K562 (cell line): ENCODE measurements around the gene BTAF1. TPM values are rescaled to one million over a fixed set of nuclear protein-coding genes. Genes with fewer than 3 reads are reported as not detected.

ENCODE experiments used
- ADNP ChIP-seq: fragments of 200-800 bp; sonication (Bioruptor generic); IDR thresholded peaks from 2 replicates; pipeline ENCODE4 v1.6.1; 2016; ENCODE audit warnings: missing genetic modification characterization, missing compliant biosample characterization
- BCL6 ChIP-seq: fragments of 250-450 bp; sonication (Bioruptor Pico); IDR thresholded peaks from 2 replicates; pipeline ENCODE4 v1.4.0; 2020
- BCLAF1 ChIP-seq, 2 experiments: fragments of 450-650 bp in 1 of 2; IDR thresholded peaks; 2 replicates each; pipeline ENCODE4 v1.6.1; 2011 to 2017; ENCODE audit warnings: low read depth in 2 of 2, antibody characterized with exemption in 1 of 2, borderline replicate concordance in 1 of 2, low read length in 1 of 2, mild to moderate bottlenecking in 1 of 2, mixed read lengths in 1 of 2; ENCODE audit not compliant: control insufficient read depth in 1 of 2
- BMI1 ChIP-seq: fragments of 150-350 bp; IDR thresholded peaks from 2 replicates; pipeline ENCODE4 v1.6.1; 2014; ENCODE audit warnings: low read length
- HDAC8 ChIP-seq: fragments of 450-650 bp; IDR thresholded peaks from 2 replicates; pipeline ENCODE4 v1.6.1; 2016; ENCODE audit warnings: mild to moderate bottlenecking, missing genetic modification characterization, moderate library complexity, missing compliant biosample characterization
- HNRNPLL ChIP-seq: fragments of 200-400 bp; formaldehyde crosslinking; IDR thresholded peaks from 2 replicates; pipeline ENCODE4 v1.6.1; 2017; ENCODE audit warnings: low read length, low read depth, mild to moderate bottlenecking; ENCODE audit not compliant: poor library complexity, severe bottlenecking
- KLF1 ChIP-seq: fragments of 450-650 bp; IDR thresholded peaks from 2 replicates; pipeline ENCODE4 v1.6.1; 2016; ENCODE audit warnings: missing genetic modification characterization, missing compliant biosample characterization
- LARP7 ChIP-seq: fragments of 450-650 bp; IDR thresholded peaks from 2 replicates; pipeline ENCODE4 v1.6.1; 2016
- MAFK ChIP-seq: IDR thresholded peaks from 2 replicates; pipeline ENCODE4 v1.6.1; 2011; ENCODE audit warnings: low read length, improper control_type of control experiment
- MED1 ChIP-seq: sonication (generic); formaldehyde crosslinking; IDR thresholded peaks from 2 replicates; pipeline ENCODE4 v1.8.1; 2023; ENCODE audit warnings: missing genetic modification reagents, borderline replicate concordance
- MXI1 ChIP-seq: IDR thresholded peaks from 2 replicates; pipeline ENCODE4 v1.6.1; 2011; ENCODE audit warnings: low read depth, mild to moderate bottlenecking, improper control_type of control experiment, low read length
- RFX5 ChIP-seq: IDR thresholded peaks from 2 replicates; pipeline ENCODE4 v1.6.1; 2011; ENCODE audit warnings: low read depth, mild to moderate bottlenecking, improper control_type of control experiment, low read length
- SAFB ChIP-seq: fragments of 200-400 bp; formaldehyde crosslinking; IDR thresholded peaks from 2 replicates; pipeline ENCODE4 v1.6.1; 2017; ENCODE audit warnings: low read depth, low read length, borderline replicate concordance
- ZC3H4 ChIP-seq: sonication (generic); formaldehyde crosslinking; IDR thresholded peaks from 2 replicates; pipeline ENCODE4 v1.9.0; 2021; ENCODE audit warnings: missing genetic modification reagents, borderline replicate concordance
- ZKSCAN3 ChIP-seq: fragments of 250-450 bp; sonication (Bioruptor Pico); IDR thresholded peaks from 2 replicates; pipeline ENCODE4 v1.4.0; 2020
- ZNF57 ChIP-seq: fragments of 450-650 bp; formaldehyde crosslinking; IDR thresholded peaks from 2 replicates; pipeline ENCODE4 v1.4.0; 2020; ENCODE audit warnings: mild to moderate bottlenecking, moderate library complexity
- ZNF695 ChIP-seq: fragments of 450-650 bp; formaldehyde crosslinking; IDR thresholded peaks from 2 replicates; pipeline ENCODE4 v1.4.0; 2020; ENCODE audit warnings: mild to moderate bottlenecking, moderate library complexity
- ZNF75A ChIP-seq: fragments of 450-650 bp; formaldehyde crosslinking; IDR thresholded peaks from 2 replicates; pipeline ENCODE4 v1.4.0; 2020; ENCODE audit warnings: mild to moderate bottlenecking
- ZNF764 ChIP-seq: fragments of 250-450 bp; sonication (Bioruptor Pico); IDR thresholded peaks from 2 replicates; pipeline ENCODE4 v1.4.0; 2020; ENCODE audit warnings: low read depth, mild to moderate bottlenecking, moderate library complexity
- ZNF77 ChIP-seq: fragments of 250-450 bp; sonication (Bioruptor Pico); IDR thresholded peaks from 2 replicates; pipeline ENCODE4 v1.5.0; 2020
- ZNF785 ChIP-seq: fragments of 250-450 bp; sonication (Bioruptor Pico); IDR thresholded peaks from 2 replicates; pipeline ENCODE4 v1.4.0; 2020; ENCODE audit warnings: mild to moderate bottlenecking
- polyA plus RNA-seq, 8 experiments: library from polyadenylated mRNA; depleted of rRNA in 4 of 8; stranded (reverse) in 5 of 8; unstranded in 3 of 8; fragments of >200 nt; fragmentation: Nextera tagmentation in 2 of 8; fragmentation: Illumina TruSeq in 1 of 8; extraction: Ambion mirVana in 2 of 8; extraction: Trizol in 1 of 8; gene quantifications; 2 replicates each; pipeline versions ENCODE4 v1.2.1 to v1.2.3, GENCODE V29; 2011 to 2014; ENCODE audit warnings: inconsistent platforms in 1 of 8, missing spikeins in 1 of 8
- total RNA-seq, 7 experiments: library from RNA; depleted of rRNA in 6 of 7; stranded (reverse); fragments of >200 nt in 6 of 7; fragmentation: Illumina TruSeq in 2 of 7; extraction: Trizol in 2 of 7; gene quantifications; 2 replicates each; pipeline versions ENCODE4 v1.2.1 to v1.2.3, GENCODE V29; 2011 to 2021; ENCODE audit warnings: low replicate concordance in 1 of 7
- TF ChIP-seq, protein P1 (sequence below): fragments of 250-450 bp; sonication (Bioruptor Pico); IDR thresholded peaks from 2 replicates; pipeline ENCODE4 v1.8.0; 2021; ENCODE audit warnings: moderate library complexity, mild to moderate bottlenecking, inconsistent platforms
- TF ChIP-seq, protein P2 (sequence below): sonication (generic); formaldehyde crosslinking; IDR thresholded peaks from 2 replicates; pipeline ENCODE4 v1.8.1; 2023; ENCODE audit warnings: mild to moderate bottlenecking, missing genetic modification reagents

Gene BTAF1
- total and polyA plus RNA-seq, 9 of the 15 experiments (the other 6 are each of a cell fraction or from before 2014, with no cell fraction given), result 6.6 to 70.7 (median 30.5) TPM

DNA sequence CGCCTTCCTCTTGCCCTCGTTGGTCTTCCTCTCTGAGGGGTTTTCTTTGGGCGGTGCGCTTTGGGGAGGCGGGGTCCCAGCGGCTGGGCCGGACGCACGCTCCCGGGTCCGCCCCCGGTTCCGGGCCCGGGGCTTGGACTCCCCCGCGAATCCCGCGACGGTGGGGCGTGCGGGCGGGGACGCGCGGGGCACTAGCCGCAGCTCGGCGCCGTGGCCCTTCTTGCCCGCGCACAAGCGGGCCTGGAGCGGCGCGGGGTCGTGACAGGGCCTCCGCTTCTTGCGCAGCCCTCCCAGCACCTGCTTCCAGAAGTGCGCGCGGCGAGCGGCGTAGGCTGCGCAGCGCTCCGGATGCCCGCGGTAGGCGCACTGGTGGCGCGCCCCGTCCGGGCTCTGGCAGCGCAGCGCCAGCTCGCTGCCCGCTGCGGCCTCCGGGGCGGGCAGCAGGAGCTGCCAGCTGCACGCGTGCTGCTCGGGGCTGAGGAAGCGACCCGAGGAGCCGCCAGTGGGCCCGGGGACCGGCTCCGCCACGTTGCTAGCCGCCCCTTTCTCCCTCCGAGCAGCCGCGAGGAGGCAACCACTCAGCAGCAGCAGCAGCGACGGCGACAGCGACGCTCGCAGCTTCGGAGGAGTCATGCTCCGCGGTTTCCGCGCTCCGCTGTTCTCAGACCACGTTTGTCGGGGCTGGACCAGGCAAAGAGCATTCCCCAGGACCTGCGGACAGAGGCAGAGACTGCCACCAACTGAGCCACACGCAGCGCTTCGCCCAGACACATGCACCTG lies 15.0 kb upstream of the BTAF1 start (continued):
- no peak for TF ChIP-seq ZC3H4 (CRISPR knock-in tag)
- TF ChIP-seq ZNF57, result no peak
- TF ChIP-seq, protein P1, sequence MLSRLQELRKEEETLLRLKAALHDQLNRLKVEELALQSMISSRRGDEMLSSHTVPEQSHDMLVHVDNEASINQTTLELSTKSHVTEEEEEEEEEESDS (CRISPR knock-in tag), result no peak
- TF ChIP-seq BCLAF1 (IDR thresholded peaks at IDR 0.05; ENCODE audit: borderline replicate concordance in 1 of 2, control insufficient read depth in 1 of 2, low read depth in 2 of 2, low read length in 1 of 2), result no peak
- TF ChIP-seq MED1, result no peak
- TF ChIP-seq ZNF695, result no peak
- peak; percentile 99 for TF ChIP-seq HNRNPLL
- peak; percentile 80; the same call in 1 of the 2 replicates for TF ChIP-seq ZKSCAN3 (CRISPR knock-in tag)
- TF ChIP-seq ZNF75A, result no peak
- TF ChIP-seq, protein P2, sequence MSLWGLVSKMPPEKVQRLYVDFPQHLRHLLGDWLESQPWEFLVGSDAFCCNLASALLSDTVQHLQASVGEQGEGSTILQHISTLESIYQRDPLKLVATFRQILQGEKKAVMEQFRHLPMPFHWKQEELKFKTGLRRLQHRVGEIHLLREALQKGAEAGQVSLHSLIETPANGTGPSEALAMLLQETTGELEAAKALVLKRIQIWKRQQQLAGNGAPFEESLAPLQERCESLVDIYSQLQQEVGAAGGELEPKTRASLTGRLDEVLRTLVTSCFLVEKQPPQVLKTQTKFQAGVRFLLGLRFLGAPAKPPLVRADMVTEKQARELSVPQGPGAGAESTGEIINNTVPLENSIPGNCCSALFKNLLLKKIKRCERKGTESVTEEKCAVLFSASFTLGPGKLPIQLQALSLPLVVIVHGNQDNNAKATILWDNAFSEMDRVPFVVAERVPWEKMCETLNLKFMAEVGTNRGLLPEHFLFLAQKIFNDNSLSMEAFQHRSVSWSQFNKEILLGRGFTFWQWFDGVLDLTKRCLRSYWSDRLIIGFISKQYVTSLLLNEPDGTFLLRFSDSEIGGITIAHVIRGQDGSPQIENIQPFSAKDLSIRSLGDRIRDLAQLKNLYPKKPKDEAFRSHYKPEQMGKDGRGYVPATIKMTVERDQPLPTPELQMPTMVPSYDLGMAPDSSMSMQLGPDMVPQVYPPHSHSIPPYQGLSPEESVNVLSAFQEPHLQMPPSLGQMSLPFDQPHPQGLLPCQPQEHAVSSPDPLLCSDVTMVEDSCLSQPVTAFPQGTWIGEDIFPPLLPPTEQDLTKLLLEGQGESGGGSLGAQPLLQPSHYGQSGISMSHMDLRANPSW (CRISPR knock-in tag), result no peak
- TF ChIP-seq RFX5, result no peak
- no peak for TF ChIP-seq BCL6
- TF ChIP-seq LARP7, result no peak
- TF ChIP-seq ZNF764 (CRISPR knock-in tag), result no peak
- no peak for TF ChIP-seq HDAC8 (tag)
- TF ChIP-seq ZNF77 (CRISPR knock-in tag), result no peak
- no peak for TF ChIP-seq ADNP (tag)
- no peak for TF ChIP-seq BMI1
- TF ChIP-seq SAFB, result no peak
- no peak for TF ChIP-seq MXI1
- no peak for TF ChIP-seq KLF1 (tag)
- no peak for TF ChIP-seq MAFK
- TF ChIP-seq ZNF785 (CRISPR knock-in tag), result no peak
